Nephron progenitor cell (in vitro differentiated cells): ENCODE measurements around the gene ZNF764.
"Not testable (repeated sequence)": the region's sequence is repeated elsewhere in the genome, so short reads cannot be mapped to it uniquely, and the experiment has no call there.

Experiments used
- DNase-seq: peaks from one replicate; pipeline ENCODE4 v3.0.0; 2021
- H3K27ac Mint-ChIP-seq: 2 replicates; pipeline ENCODE4 v1.8.0; 2021; ENCODE audit warnings: mild to moderate bottlenecking, moderate library complexity, mixed read lengths
- H3K27me3 Mint-ChIP-seq: 2 replicates; pipeline ENCODE4 v1.8.0; 2021; ENCODE audit warnings: mild to moderate bottlenecking, low read depth, mixed read lengths; ENCODE audit not compliant: poor library complexity
- H3K36me3 Mint-ChIP-seq: 2 replicates; pipeline ENCODE4 v1.8.0; 2021; ENCODE audit warnings: low read depth, mixed read lengths
- H3K4me1 Mint-ChIP-seq: 2 replicates; pipeline ENCODE4 v1.8.0; 2021; ENCODE audit warnings: mixed read lengths
- H3K4me3 Mint-ChIP-seq: 2 replicates; pipeline ENCODE4 v1.8.0; 2021; ENCODE audit warnings: mild to moderate bottlenecking, moderate library complexity, mixed read lengths
- H3K9me3 Mint-ChIP-seq: 2 replicates; pipeline ENCODE4 v1.8.0; 2021; ENCODE audit warnings: mild to moderate bottlenecking, moderate library complexity, mixed read lengths
- TF ChIP-seq, protein P1 (sequence below): fragments of 200-600 bp; sonication (generic); IDR thresholded peaks from 2 replicates; pipeline ENCODE4 v1.5.0; 2021; ENCODE audit warnings: antibody characterized with exemption

The ZNF764 gene

DNA sequence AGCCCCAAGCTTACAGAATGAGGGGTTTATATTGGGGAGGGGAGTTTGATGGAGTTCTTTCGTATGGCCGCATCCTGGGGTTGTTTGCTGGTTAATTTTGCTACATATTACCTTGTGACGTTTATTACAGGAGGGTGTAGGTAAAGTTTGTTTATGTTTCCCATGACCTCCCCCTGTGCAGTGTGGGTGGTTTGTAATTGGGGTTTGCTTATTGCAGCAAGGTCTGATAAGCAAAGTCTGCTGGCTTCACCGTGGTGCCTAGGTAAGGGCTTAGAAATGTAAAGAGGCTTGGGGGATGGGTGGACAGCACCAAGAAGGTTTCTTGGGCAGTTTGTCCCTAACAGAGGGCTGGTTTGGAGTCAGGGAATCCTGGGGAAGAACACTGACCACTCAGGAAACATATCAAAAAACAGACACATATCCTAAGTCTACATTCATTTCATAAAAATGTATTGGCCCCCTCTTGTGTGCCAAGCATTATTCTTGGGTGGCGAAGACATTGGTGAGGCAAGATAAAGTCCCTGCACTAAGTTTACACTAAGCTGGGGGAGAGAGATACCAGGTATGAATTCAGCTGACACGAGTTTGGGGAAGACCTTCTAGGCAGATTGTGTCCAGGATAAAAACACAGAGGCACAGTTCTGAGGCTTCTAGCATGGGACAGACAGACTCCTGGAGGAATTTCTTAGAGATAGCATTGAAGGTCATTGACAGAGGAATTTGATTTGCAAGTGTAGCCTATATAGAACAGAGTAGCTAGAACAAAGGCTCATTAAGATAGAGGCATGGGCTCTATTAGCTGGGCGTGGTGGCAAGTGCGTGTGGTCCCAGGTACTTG, 9.5 kb downstream of the ZNF764 start:
- Mint-ChIP-seq H3K4me3 (no peak overlapping the region), H3K27me3 (no peaks in the 10 kb centered on the region), H3K4me1 (peaks cover 32% of the 10 kb centered on the region), H3K27ac (no peak overlapping the region), H3K9me3 (peaks cover 3% of the 10 kb centered on the region), H3K36me3 (peaks cover 8% of the 10 kb centered on the region)
- TF ChIP-seq, protein P1, sequence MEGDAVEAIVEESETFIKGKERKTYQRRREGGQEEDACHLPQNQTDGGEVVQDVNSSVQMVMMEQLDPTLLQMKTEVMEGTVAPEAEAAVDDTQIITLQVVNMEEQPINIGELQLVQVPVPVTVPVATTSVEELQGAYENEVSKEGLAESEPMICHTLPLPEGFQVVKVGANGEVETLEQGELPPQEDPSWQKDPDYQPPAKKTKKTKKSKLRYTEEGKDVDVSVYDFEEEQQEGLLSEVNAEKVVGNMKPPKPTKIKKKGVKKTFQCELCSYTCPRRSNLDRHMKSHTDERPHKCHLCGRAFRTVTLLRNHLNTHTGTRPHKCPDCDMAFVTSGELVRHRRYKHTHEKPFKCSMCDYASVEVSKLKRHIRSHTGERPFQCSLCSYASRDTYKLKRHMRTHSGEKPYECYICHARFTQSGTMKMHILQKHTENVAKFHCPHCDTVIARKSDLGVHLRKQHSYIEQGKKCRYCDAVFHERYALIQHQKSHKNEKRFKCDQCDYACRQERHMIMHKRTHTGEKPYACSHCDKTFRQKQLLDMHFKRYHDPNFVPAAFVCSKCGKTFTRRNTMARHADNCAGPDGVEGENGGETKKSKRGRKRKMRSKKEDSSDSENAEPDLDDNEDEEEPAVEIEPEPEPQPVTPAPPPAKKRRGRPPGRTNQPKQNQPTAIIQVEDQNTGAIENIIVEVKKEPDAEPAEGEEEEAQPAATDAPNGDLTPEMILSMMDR = no peak
- no peak for DNase-seq

DNA sequence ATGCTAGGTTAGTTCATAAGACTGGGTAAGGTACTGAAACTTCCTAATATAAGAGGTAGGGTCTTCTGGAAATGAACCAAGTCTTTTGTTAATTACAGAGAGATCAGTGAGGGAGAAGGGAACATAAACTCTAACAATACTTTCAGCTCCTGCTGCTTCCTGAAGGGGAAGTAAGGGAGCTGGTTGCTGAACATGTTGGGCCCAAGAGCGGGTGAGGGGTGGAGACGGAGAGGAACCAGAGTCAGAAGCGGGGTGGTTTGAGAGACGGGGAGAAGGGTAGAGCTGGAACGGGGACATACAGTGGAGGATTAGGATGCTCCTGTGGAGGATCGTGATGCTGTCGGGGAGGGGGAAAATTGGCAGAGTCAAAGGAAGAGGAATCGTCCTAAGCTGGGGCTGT, 12.1 kb downstream of the ZNF764 start:
- Mint-ChIP-seq H3K36me3 (no peaks in the 10 kb centered on the region), H3K9me3 (peaks cover 3% of the 10 kb centered on the region), H3K4me1 (peaks cover 14% of the 10 kb centered on the region), H3K27ac (no peak overlapping the region), H3K27me3 (no peaks in the 10 kb centered on the region), H3K4me3 (no peak overlapping the region)
- DNase-seq = no peak
- TF ChIP-seq, protein P1 = no peak

DNA sequence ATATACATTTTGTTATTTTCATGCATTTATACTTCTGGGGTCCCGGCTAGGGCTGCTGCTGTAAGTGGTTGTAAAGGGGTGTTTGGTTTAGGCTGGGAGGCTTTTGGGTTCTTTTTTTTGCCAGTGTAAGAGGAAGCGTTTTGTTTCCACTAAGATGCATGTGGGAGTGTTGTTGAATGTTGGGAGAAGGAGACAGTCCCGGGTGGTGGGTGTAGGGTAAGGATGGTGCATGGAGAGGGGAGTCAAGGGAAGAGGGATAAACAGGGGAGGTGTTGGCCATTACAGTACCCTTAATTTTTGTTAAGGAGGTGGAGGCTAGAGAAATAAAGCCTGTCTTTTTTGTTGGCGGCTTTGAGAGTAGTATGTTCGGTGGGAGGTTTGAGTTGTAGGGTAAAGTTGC, 15.1 kb downstream of the ZNF764 start:
- Mint-ChIP-seq H3K4me1 (peaks cover 12% of the 10 kb centered on the region), H3K36me3 (peaks cover 3% of the 10 kb centered on the region), H3K27ac (no peak overlapping the region), H3K9me3 (peaks cover 3% of the 10 kb centered on the region), H3K27me3 (no peaks in the 10 kb centered on the region), H3K4me3 (no peak overlapping the region)
- DNase-seq = no peak
- TF ChIP-seq, protein P1 = no peak

DNA sequence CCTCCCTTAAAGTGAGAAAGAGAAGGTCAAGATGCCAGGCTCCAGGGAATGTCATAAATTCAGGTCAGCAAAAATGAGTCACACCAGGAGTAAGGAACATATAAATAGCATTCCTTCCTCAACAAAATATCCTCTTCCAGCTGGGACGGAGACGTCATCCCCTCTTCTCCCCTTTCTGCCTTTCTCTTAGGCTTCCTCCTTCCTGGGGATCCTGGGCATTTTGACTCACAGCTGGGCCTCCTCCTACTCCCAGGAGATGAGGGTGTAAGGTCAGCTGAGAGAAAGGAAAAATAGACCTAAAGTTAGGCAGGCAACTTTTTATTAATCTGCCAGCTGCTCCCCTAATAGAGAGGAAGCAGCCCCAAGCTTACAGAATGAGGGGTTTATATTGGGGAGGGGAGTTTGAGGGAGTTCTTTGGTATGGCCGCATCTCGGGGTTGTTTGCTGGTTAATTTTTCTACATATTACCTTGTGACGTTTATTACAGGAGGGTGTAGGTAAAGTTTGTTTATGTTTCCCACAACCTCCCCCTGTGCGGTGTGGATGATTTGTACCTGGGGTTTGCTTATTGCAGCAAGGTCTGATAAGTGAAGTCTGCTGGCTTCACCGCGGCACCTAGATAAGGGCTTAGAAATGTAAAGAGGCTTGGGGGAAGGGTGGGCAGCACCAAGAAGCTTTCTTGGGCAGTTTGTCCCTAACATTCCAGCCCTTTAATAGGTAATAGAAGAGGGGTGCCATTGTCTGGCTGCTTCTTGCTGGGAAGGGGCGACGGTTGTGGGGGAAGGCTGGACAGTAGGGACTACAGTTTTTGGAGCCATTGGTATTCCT, 16.5 kb downstream of the ZNF764 start:
- no peak for DNase-seq
- Mint-ChIP-seq H3K4me3 (no peak overlapping the region), H3K27ac (no peak overlapping the region)

DNA sequence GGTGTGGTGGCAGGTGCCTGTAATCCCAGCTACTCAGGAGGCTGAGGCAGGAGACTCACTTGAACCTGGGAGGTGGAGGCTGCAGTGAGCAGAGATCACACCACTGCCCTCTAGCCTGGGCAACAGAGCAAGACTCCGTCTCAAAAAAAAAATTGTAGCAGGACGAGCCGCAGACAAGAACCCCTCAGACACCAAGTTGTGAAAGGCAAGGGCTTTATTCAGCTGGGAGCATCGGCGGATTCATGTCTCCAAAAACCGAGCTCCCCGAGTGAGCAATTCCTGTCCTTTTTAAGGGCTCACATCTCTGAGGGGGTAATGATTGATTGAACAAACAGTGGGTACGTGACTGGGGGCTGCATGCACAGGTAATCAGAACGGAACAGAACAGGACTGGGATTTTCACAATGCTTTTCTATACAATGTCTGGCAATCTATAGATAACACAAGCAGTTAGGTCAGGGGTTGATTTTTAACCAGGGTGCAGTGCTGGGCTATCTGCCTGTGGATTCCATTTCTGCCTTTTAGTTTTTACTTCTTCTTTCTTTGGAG, 17.2 kb downstream of the ZNF764 start:
- not testable (repeated sequence) for H3K27me3 Mint-ChIP-seq, H3K27ac Mint-ChIP-seq, H3K9me3 Mint-ChIP-seq, H3K4me3 Mint-ChIP-seq, DNase-seq
- Mint-ChIP-seq H3K36me3 (peaks cover 23% of the 10 kb centered on the region), H3K4me1 (peaks cover 20% of the 10 kb centered on the region)

More for the DNA sequence above, 16.5 kb downstream of the ZNF764 start:
- H3K36me3 Mint-ChIP-seq = peaks cover 16% of the 10 kb centered on the region
- H3K27me3 Mint-ChIP-seq = no peaks in the 10 kb centered on the region
- peaks cover 8% of the 10 kb centered on the region for H3K9me3 Mint-ChIP-seq
- TF ChIP-seq, protein P1 = no peak
- peaks cover 14% of the 10 kb centered on the region for H3K4me1 Mint-ChIP-seq

DNA sequence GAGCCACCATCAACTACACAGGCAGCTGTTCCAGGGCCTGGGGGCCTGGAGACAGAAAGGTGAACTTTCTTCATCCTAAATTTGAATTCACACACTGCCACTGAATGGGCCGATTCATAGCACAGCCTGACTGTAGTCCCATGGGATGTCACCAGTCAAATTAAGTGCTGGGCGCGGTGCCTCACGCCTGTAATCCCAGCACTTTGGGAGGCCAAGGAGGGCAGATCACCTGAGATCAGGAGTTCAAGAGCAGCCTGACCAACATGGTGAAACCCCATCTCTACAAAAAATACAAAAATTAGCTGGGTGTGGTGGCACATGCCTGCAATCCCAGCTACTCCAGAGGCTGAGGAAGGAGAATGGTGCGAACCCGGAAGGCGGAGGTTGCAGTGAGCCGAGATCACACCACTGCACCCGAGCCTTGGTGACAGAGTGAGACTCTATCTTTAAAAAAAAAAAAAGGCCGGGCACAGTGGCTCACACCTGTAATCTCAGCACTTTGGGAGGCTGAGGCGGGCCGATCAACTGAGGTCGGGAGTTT, 18.1 kb downstream of the ZNF764 start:
- H3K4me3 Mint-ChIP-seq, DNase-seq, H3K27me3 Mint-ChIP-seq, H3K9me3 Mint-ChIP-seq, H3K27ac Mint-ChIP-seq: not testable (repeated sequence)
- Mint-ChIP-seq H3K36me3 (peaks cover 25% of the 10 kb centered on the region), H3K4me1 (peaks cover 30% of the 10 kb centered on the region)
